ENCODE measurements around the gene OR2T12. TPM values are rescaled to one million over a fixed set of nuclear protein-coding genes. Genes with fewer than 3 reads are reported as not detected.
"Not testable (repeated sequence)": the region's sequence is repeated elsewhere in the genome, so short reads cannot be mapped to it uniquely, and the experiment has no call there.

The OR2T12 gene
- total RNA-seq (2014; rRNA removed; shearing (Covaris generic)): not detected in 2 replicates

GRCh38 chr1:248303324-248303723 is at the start of gene OR2T12:
TSS of gene OR2T12 (minus strand) at chr1:248303424. CDS start at chr1:248295578, 7,846 bp downstream.
- in situ Hi-C loops (cut with HindIII; ENCODE audit: low sequenced_read_pairs): no loop called here
- no peak for DNase-seq (ENCODE audit: low spot score)

- DNase-seq (ENCODE audit: low spot score): no peak
- in situ Hi-C loops (cut with HindIII; ENCODE audit: low sequenced_read_pairs): no loop called here
Measured at GRCh38 chr1:248348475-248348874, 45.3 kb upstream of the OR2T12 start, which contains the start of gene OR14C36. TSS of gene OR14C36 (plus strand) at chr1:248348775. CDS start at chr1:248348775, 0 bp downstream.

- in situ Hi-C loops (cut with HindIII; ENCODE audit: low sequenced_read_pairs): no loop called here
- DNase-seq (ENCODE audit: low spot score): no peak
Measured at GRCh38 chr1:248343451-248343850, 40.2 kb upstream of the OR2T12 start.

- no peak for DNase-seq (ENCODE audit: low spot score)
- in situ Hi-C loops (cut with HindIII; ENCODE audit: low sequenced_read_pairs): no loop called here
Measured at GRCh38 chr1:248324468-248324867, 21.2 kb upstream of the OR2T12 start, which contains the start of gene OR2M7. TSS of gene OR2M7 (minus strand) at chr1:248324568. CDS start at chr1:248324568, 0 bp downstream.

GRCh38 chr1:248316796-248317195 is 13.6 kb upstream of the OR2T12 start:
- no peak for DNase-seq (ENCODE audit: low spot score)
- in situ Hi-C loops (cut with HindIII; ENCODE audit: low sequenced_read_pairs): no loop called here

GRCh38 chr1:248306740-248307139 is 3.5 kb upstream of the OR2T12 start:
- DNase-seq (ENCODE audit: low spot score); in situ Hi-C loops (cut with HindIII; ENCODE audit: low sequenced_read_pairs): not testable (repeated sequence)

- DNase-seq (ENCODE audit: low spot score): no peak
- in situ Hi-C loops (cut with HindIII; ENCODE audit: low sequenced_read_pairs): no loop called here
Measured at GRCh38 chr1:248306103-248306502, 2.9 kb upstream of the OR2T12 start.

GRCh38 chr1:248305672-248306071 is 2.4 kb upstream of the OR2T12 start:
- DNase-seq (ENCODE audit: low spot score); in situ Hi-C loops (cut with HindIII; ENCODE audit: low sequenced_read_pairs): not testable (repeated sequence)

GRCh38 chr1:248288391-248288790 is 14.8 kb downstream of the OR2T12 start:
- in situ Hi-C loops (cut with HindIII; ENCODE audit: low sequenced_read_pairs): no loop called here
- no peak for DNase-seq (ENCODE audit: low spot score)

DNA sequence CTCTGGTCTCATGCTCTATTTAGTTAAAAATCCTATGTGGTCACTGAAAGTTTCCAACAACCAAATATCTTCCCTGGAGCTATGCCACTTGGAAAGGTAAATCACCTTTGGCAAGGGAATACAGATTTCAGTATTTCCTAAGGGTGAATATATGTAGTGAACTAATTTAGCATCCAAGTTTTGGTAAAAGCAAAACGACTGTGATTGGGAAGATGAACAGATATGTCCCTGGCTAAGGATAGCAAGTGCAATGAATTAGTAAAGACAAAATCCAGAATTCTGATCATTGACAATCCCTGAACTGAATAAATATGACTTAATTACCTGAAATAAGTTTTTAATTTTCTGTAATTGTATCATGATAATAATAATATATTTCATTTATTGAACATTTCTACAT is 25.3 kb downstream of the OR2T12 start, which contains the start of gene OR2T33:
Gene OR2T33, minus strand, starts transcription at position 101 of the 400 bp plus-strand sequence. CDS start 4,162 bp downstream, outside the sequence.
- no peak for DNase-seq (ENCODE audit: low spot score)
- in situ Hi-C loops (cut with HindIII; ENCODE audit: low sequenced_read_pairs): no loop called here

DNA sequence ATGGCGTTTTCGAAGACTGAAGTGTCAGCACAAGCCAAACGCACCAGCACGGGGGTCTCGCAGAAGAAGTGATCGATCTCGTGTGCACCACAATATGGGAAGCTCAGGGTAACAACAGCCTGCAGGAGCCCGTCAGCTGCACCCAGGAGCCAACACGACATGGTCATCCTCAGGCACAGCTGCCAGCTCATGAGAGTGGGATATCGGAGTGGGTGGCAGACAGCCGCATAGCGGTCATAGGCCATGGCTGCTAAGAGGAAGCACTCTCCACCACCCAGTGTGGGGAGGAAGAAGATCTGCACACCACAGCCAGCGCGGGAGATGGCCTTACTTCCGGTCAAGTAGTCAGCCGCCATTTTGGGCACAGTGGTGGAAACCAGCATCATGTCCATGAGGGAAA is 30.0 kb downstream of the OR2T12 start:
- in situ Hi-C loops (cut with HindIII; ENCODE audit: low sequenced_read_pairs); DNase-seq (ENCODE audit: low spot score): not testable (repeated sequence)

DNA sequence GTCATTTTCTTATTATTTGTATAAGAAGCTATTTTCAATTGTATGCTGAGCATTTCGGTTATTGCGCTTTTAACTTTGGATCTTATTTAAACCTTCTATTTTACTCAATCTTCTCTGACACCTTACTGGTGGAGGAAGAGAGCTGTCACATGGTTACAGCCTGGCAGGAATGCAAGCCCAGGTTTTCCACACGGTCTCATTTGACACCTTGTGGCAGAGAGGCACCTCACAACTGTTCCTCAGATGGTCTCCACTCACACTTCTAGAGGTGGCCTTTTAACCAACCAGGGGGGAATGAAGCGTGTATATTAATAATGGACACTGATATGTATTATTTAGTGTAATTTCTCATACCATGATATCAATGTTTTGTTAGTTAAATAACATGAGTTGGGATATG is 35.0 kb downstream of the OR2T12 start:
- in situ Hi-C loops (cut with HindIII; ENCODE audit: low sequenced_read_pairs): no loop called here
- no peak for DNase-seq (ENCODE audit: low spot score)

DNA sequence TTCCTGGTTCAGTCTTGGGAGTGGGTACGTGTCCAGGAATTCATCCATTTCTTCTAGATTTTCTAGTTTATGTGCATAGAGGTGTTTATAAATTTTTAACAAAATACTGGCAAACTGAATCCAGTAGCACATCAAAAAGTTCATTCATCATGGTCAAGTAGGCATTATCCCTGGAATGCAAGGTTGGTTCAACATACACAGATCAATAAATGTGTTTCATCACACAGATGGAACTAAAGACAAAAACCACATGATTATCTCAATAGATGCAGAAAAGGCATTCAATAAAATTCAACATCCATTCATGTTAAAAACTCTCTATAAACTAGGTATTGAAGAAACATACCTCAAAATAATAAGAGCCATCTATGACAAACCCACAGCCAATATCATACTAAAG is 43.9 kb downstream of the OR2T12 start:
- in situ Hi-C loops (cut with HindIII; ENCODE audit: low sequenced_read_pairs); DNase-seq (ENCODE audit: low spot score): not testable (repeated sequence)

- in situ Hi-C loops (cut with HindIII; ENCODE audit: low sequenced_read_pairs): no loop called here
- DNase-seq (ENCODE audit: low spot score): no peak
Measured at GRCh38 chr1:248243204-248243603, 60.0 kb downstream of the OR2T12 start.

Other genes with a start within 250 kb of the OR2T12 start
- not detected in 2 replicates for gene OR2L13, start 208.2 kb downstream of the OR2T12 start, total RNA-seq (2014; rRNA removed; shearing (Covaris generic))
- not detected in 2 replicates for gene OR2M5, start 158.3 kb downstream of the OR2T12 start, total RNA-seq (2014; rRNA removed; shearing (Covaris generic))
- not detected in 2 replicates for gene OR2M2, start 128.6 kb downstream of the OR2T12 start, total RNA-seq (2014; rRNA removed; shearing (Covaris generic))
- gene OR2M3, start 106.2 kb downstream of the OR2T12 start, total RNA-seq (2014; rRNA removed; shearing (Covaris generic)): not detected in 2 replicates
- gene OR2M4, start 72.0 kb downstream of the OR2T12 start, total RNA-seq (2014; rRNA removed; shearing (Covaris generic)): not detected in 2 replicates
- gene OR2T33, start 25.4 kb downstream of the OR2T12 start, total RNA-seq (2014; rRNA removed; shearing (Covaris generic)): not detected in 2 replicates
- not detected in 2 replicates for gene OR2M7, start 21.1 kb upstream of the OR2T12 start, total RNA-seq (2014; rRNA removed; shearing (Covaris generic))
- not detected in 2 replicates for gene OR14C36, start 45.4 kb upstream of the OR2T12 start, total RNA-seq (2014; rRNA removed; shearing (Covaris generic))
- gene OR2T4, start 58.2 kb upstream of the OR2T12 start, total RNA-seq (2014; rRNA removed; shearing (Covaris generic)): not detected in 2 replicates
- not detected in 2 replicates for gene OR2T6, start 72.3 kb upstream of the OR2T12 start, total RNA-seq (2014; rRNA removed; shearing (Covaris generic))
- gene OR2T1, start 99.6 kb upstream of the OR2T12 start, total RNA-seq (2014; rRNA removed; shearing (Covaris generic)): not detected in 2 replicates
- not detected in 2 replicates for gene OR2T2, start 142.2 kb upstream of the OR2T12 start, total RNA-seq (2014; rRNA removed; shearing (Covaris generic))
- gene OR2T3, start 169.9 kb upstream of the OR2T12 start, total RNA-seq (2014; rRNA removed; shearing (Covaris generic)): not detected in 2 replicates
- gene OR2T5, start 185.2 kb upstream of the OR2T12 start, total RNA-seq (2014; rRNA removed; shearing (Covaris generic)): not detected in 2 replicates
- gene OR2G6, start 204.6 kb upstream of the OR2T12 start, total RNA-seq (2014; rRNA removed; shearing (Covaris generic)): not detected in 2 replicates